CD4-positive, alpha-beta T cell treated with Interleukin-12 subunit alpha and Interleukin-12 subunit beta, for 1 hour (primary cell): ENCODE results near the gene EDAR.

Experiments
- DNase-seq: peaks from one replicate; pipeline ENCODE4 v3.0.0-alpha.2; 2020

The EDAR gene

GRCh38 chr2:108907822-108908712, 81.0 kb downstream of the EDAR start:
- no peak for DNase-seq

DNA sequence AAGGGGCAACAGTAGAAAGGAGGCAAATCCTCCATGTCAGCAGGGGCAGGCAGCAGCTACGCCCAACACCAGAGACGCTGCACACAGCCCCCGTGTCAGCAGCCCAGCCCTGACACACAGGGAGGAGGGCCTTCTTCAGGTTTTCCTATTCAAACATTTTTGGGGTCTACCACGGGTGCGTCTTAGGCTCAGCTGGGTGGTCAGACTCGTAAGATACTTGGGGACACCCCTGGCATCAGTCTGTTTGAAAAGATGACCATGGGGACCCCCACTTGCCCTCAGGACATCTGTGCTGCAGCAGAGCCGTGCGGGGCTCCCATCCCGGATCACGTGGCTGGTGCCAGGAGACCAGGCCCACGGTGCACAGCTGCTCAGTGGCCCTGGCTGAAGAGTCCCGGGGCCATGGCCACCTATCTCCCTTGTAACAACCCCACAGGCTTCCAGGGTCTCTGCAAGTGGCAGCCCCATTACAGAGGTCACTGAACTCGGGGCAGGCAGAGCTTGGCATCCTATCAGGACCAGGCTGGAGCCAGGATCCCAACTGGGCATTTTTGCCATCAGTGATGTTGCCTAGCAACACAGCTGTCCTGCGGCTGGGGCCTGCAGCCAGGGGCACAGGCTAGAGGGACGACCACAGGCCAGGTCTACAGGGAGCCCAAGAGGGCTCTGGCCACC, 82.5 kb downstream of the EDAR start:
- DNase-seq = no peak

DNA sequence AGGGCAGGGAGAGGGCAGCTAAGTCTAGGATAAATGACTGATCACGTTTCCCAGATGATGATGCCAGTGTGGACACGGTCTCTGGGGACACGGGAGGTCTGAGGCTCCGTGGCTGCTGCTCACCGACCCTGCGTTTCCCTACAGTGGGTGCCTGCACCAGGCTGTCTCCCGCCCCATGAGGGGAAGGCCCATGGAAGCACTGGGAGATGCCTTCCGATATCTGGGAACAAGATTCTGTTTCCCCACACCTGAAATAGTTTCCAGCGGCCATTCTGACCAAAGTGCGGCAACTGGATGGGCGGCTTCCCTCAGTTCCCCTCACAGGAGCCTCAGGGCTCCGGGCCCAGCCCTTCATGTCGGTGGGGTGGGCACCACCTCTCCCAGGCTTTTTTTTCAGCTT, 83.1 kb downstream of the EDAR start:
- DNase-seq = no peak

DNA sequence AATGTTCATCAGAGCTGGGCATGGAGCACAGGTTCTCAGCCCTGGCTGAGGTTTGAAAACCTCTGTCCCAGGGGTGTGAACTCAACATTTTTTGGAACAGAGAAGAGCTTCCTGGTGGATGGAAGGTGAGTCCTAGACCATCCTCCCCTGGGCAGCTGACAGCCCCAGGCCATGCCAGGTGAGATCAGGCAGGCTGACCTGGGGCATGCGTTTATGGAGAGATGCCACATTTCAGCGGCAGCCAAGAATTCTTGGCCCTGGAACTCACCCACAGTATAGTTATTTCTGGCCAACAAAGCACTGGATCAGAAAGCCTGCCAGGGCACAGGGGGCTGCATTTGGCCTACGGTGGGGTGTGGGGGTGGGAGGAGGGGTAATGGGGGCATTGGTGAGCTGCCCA, 83.8 kb downstream of the EDAR start:
- no peak for DNase-seq

GRCh38 chr2:108904680-108905079, 84.3 kb downstream of the EDAR start:
- no peak for DNase-seq

GRCh38 chr2:108898315-108899082, 90.5 kb downstream of the EDAR start:
- DNase-seq = no peak

GRCh38 chr2:108896741-108897140, 92.3 kb downstream of the EDAR start:
- no peak for DNase-seq

- no peak for DNase-seq
Observed at GRCh38 chr2:108895188-108895587, 93.8 kb downstream of the EDAR start.

DNA sequence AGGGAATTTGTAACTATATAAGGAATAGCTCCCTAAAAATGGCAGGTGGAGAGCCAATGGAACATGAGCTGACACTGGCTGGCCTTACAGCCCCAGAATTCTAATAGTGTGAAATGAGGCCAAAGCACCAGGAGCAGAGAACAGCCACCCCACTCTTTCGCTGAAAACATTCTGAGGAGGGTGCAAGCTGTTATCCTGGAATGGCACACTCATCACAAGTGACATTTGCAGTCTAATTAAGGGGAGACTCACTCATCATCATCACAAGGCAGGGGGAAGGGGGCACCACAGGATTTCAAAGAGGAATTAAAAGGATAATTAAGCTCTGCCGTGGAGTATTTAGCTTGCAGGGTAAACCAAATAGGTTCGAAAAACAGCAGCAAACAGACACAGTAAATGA, 94.3 kb downstream of the EDAR start:
- no peak for DNase-seq

GRCh38 chr2:108893277-108893676, 95.7 kb downstream of the EDAR start:
- DNase-seq = no peak

DNA sequence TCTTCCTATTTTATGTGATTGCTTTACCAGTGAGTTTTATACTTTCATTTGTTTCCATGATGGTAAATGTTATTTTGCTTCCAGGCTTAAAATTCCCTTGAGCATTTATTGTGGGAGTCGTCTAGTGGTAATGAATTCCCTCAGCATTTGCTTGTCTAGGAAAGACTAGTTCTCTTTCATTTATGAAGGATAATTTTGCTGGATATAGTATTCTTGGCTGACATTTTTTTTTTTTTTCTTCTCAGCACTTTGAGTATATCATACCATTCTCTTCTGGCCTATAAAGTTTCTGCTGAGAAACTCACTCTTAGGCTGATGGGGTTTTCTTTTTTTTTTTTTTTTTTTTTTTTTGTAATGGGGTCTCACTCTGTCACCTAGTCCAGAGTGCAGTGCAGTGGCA, 99.1 kb downstream of the EDAR start:
- DNase-seq = no peak

GRCh38 chr2:108884619-108885018, 104.4 kb downstream of the EDAR start:
- no peak for DNase-seq

DNA sequence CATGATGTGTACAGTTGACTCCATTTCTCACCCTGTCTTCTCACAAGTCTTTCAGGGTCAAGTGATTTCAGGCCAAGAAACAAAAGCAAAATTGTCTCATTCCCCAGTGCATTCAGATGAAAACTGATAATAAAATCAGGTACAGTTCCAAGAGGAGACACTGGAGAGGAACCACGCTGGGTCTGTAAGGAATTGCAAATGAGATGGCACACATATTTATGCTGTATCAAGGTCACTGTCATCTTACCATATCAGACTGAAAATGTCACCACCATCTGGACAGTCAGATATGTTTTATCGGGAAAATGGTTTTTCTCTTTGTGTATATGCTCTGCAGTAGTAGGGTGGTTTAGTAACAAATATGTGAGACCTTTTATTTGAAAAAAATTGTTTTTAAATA, 110.7 kb downstream of the EDAR start:
- DNase-seq = no peak

- no peak for DNase-seq
Observed at GRCh38 chr2:108877506-108877905, 111.5 kb downstream of the EDAR start.

GRCh38 chr2:108870069-108870644, 118.9 kb downstream of the EDAR start:
- no peak for DNase-seq

DNA sequence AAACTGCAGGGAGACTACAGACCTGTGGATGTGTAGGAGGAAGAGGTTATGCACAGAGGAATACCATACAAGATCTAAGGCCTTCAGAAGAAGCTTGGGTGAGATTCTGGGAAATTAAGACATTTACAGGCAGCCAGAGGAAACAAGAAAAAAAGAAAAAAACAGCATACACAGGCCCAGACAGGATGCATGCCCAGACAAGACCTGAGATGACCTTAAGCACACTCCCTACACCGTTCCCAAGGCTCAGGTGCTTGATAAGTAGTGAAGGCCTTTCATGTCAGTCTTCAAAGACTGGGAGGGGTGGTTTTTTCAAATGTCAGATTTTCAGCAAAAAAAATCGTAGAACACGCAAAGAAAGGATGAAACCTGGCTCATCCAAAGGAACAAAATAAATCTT, 119.5 kb downstream of the EDAR start:
- no peak for DNase-seq

DNA sequence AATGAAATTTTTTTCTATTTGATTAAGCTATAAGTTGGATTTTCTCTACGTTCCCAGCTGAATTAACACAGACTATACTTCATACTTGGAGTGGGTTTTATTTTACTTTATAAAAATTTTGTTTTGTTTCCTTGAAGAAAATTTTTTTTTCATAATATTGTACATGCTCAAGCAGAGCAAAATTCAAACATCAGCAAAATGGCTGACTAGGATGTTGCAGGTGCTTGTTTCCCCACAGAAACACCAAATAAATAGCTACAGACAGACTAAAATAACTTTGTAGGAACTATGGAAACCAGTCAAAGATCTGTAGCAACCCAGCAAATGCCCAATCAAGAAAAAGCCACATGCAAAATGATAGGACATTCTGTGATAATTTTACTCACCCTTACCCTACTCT, 120.1 kb downstream of the EDAR start:
- DNase-seq = no peak

- DNase-seq = no peak
Observed at GRCh38 chr2:108866041-108866440, 123.0 kb downstream of the EDAR start.

DNA sequence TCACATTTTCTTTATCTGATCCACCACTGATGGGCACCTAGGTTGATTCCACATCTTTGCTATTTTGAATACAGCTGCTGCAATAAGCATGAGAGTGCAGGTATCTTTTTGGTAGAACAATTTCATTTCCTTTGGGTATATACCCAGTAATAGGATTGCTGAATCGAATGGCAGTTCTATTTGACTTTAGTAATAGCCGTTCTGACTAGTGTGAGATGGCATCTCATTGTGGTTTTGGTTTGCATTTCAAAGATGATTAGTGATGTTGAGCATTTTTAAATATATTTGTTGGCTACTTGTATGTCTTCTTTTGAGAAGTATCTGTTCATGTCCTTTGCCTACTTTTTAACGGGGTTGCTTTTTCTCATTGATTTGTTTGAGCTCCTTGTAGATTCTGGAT, 130.1 kb downstream of the EDAR start:
- no peak for DNase-seq

- DNase-seq = peak; percentile 38
Observed at GRCh38 chr2:108855194-108855593, 133.8 kb downstream of the EDAR start.

GRCh38 chr2:108854484-108854883, 134.5 kb downstream of the EDAR start:
- no peak for DNase-seq

DNA sequence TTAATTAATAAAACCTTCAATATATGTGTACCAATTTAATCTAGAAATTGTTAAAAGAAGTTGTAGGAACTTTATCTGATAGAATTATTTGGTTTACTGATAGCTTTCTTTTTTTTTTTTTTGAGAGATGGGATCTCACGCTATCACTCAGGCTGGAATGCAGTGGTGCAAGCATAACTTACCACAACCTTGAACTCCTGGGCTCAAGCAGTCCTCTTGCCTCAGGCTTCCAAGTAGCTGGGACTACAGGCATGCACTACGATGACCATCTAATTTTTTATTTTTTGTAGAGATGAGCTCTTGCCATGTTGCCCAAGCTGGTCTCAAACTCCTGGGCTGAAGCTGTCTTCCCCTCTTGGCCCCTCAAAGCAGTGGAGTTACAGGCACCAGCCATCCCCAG, 135.6 kb downstream of the EDAR start:
- no peak for DNase-seq

GRCh38 chr2:108852375-108852774, 136.6 kb downstream of the EDAR start:
- no peak for DNase-seq
